Measurements from ENCODE around the gene RPLP2.

The RPLP2 gene

GRCh38 chr11:816433-816779 lies 6.6 kb downstream of the RPLP2 start:
- TF ChIP-seq CTCF (IDR thresholded peaks at IDR 0.05; ENCODE audit: insufficient read depth, low read length, poor library complexity, severe bottlenecking), result no peak
- no peak overlapping the region for H3K4me3 ChIP-seq (replicated peaks; ENCODE audit: low read depth, low read length)
- peaks cover 30% of the 10 kb centered on the region for H3K36me3 ChIP-seq (ENCODE audit: control insufficient read depth, insufficient read depth, low read length)
- DNase-seq (ENCODE audit: extremely low read depth, insufficient read length), result no peak
- no peaks in the 10 kb centered on the region for H3K27me3 ChIP-seq (replicated peaks; ENCODE audit: control insufficient read depth, insufficient read depth, low read length)

GRCh38 chr11:818396-819128 lies 8.8 kb downstream of the RPLP2 start, which contains the start of gene PNPLA2:
PNPLA2 (plus strand) TSS chr11:818914; CDS start chr11:819719, 805 bp downstream.
- peaks cover 10% of the 10 kb centered on the region for H3K36me3 ChIP-seq (ENCODE audit: control insufficient read depth, insufficient read depth, low read length)
- H3K4me3 ChIP-seq (replicated peaks; ENCODE audit: low read depth, low read length), result peak within 1 kb of the TSS; percentile 82
- TF ChIP-seq CTCF (IDR thresholded peaks at IDR 0.05; ENCODE audit: insufficient read depth, low read length, poor library complexity, severe bottlenecking), result no peak
- no peaks in the 10 kb centered on the region for H3K27me3 ChIP-seq (replicated peaks; ENCODE audit: control insufficient read depth, insufficient read depth, low read length)
- no peak for DNase-seq (ENCODE audit: extremely low read depth, insufficient read length)

GRCh38 chr11:819129-819931 lies 9.6 kb downstream of the RPLP2 start:
- TF ChIP-seq CTCF (IDR thresholded peaks at IDR 0.05; ENCODE audit: insufficient read depth, low read length, poor library complexity, severe bottlenecking), result no peak
- Histone ChIP-seq H3K36me3 (ENCODE audit: control insufficient read depth, insufficient read depth, low read length) (peaks cover 6% of the 10 kb centered on the region), H3K27me3 (replicated peaks; ENCODE audit: control insufficient read depth, insufficient read depth, low read length) (no peaks in the 10 kb centered on the region), H3K4me3 (replicated peaks; ENCODE audit: low read depth, low read length) (peak overlapping the region; percentile 82)
- DNase-seq (ENCODE audit: extremely low read depth, insufficient read length), result peak; percentile 90

- Histone ChIP-seq H3K4me3 (replicated peaks; ENCODE audit: low read depth, low read length) (peak overlapping the region; percentile 82), H3K36me3 (ENCODE audit: control insufficient read depth, insufficient read depth, low read length) (peaks cover 8% of the 10 kb centered on the region), H3K27me3 (replicated peaks; ENCODE audit: control insufficient read depth, insufficient read depth, low read length) (no peaks in the 10 kb centered on the region)
- TF ChIP-seq CTCF (IDR thresholded peaks at IDR 0.05; ENCODE audit: insufficient read depth, low read length, poor library complexity, severe bottlenecking), result no peak
- DNase-seq (ENCODE audit: extremely low read depth, insufficient read length), result peak; percentile 87
Measured at GRCh38 chr11:819943-820649, 10.3 kb downstream of the RPLP2 start.

GRCh38 chr11:820655-821511 lies 11.1 kb downstream of the RPLP2 start:
- H3K4me3 ChIP-seq (replicated peaks; ENCODE audit: low read depth, low read length), result peak overlapping the region; percentile 82
- no peak for TF ChIP-seq CTCF (IDR thresholded peaks at IDR 0.05; ENCODE audit: insufficient read depth, low read length, poor library complexity, severe bottlenecking)
- no peaks in the 10 kb centered on the region for H3K27me3 ChIP-seq (replicated peaks; ENCODE audit: control insufficient read depth, insufficient read depth, low read length)
- DNase-seq (ENCODE audit: extremely low read depth, insufficient read length), result no peak
- H3K36me3 ChIP-seq (ENCODE audit: control insufficient read depth, insufficient read depth, low read length), result peaks cover 5% of the 10 kb centered on the region; the same call in 1 of the 2 replicates
